ENCODE data around the gene SLX4IP. TPM values are rescaled to one million over a fixed set of nuclear protein-coding genes. Genes with fewer than 3 reads are reported as not detected.

Gene SLX4IP
- total RNA-seq, 2 experiments from 2014 or later = 1.6 to 1.8 TPM

- H3K36me3 ChIP-seq (ENCODE audit: insufficient read depth, low read length) = no peaks in the 10 kb centered on the region
- Mint-ChIP-seq H3K9me3 (no peaks in the 10 kb centered on the region), H3K4me3 (no peak overlapping the region), H3K4me1 (ENCODE audit: low read depth) (no peaks in the 10 kb centered on the region), H3K27me3 (peaks cover 39% of the 10 kb centered on the region), H3K27ac (no peak overlapping the region), H3K36me3 (ENCODE audit: low read depth) (no peaks in the 10 kb centered on the region)
- H3K27me3 ChIP-seq (ENCODE audit: control insufficient read depth in 1 of 2, insufficient read depth in 2 of 2, low read length in 2 of 2) = peaks cover 0 to 11% of the 10 kb centered on the region in 2 experiments
- DNase-seq (no peak), ATAC-seq (ENCODE audit: poor library complexity) (no peak)
- H3K27ac ChIP-seq (ENCODE audit: low read depth in 1 of 2, low read length in 2 of 2) = no peak overlapping the region
- no peak overlapping the region for H3K4me3 ChIP-seq (ENCODE audit: low read length)
- H3K4me1 ChIP-seq (ENCODE audit: insufficient read depth, low read length) = no peaks in the 10 kb centered on the region
- H3K9me3 ChIP-seq (ENCODE audit: control insufficient read depth in 1 of 2, insufficient read depth in 1 of 2, low read length in 2 of 2) = peaks cover 0 to 5% of the 10 kb centered on the region in 2 experiments
- ChIA-PET POLR2A (no interaction called here), CTCF (no interaction called here)
- intact Hi-C loops (cut with DNase I, micrococcal nuclease) = no loop called here
- no peak for TF ChIP-seq CTCF (IDR thresholded peaks at IDR 0.05)
These were observed 222.3 kb downstream of the SLX4IP start for GRCh38 chr20:10657453-10657852.

- no peak for TF ChIP-seq CTCF (IDR thresholded peaks at IDR 0.05)
These were observed 223.1 kb downstream of the SLX4IP start for GRCh38 chr20:10658051-10658823.

GRCh38 chr20:10658876-10659632, 223.9 kb downstream of the SLX4IP start:
- peaks cover 47% of the 10 kb centered on the region for H3K27me3 Mint-ChIP-seq

More at GRCh38 chr20:10658051-10658823, 223.1 kb downstream of the SLX4IP start:
- peaks cover 0 to 5% of the 10 kb centered on the region in 2 experiments for H3K9me3 ChIP-seq (ENCODE audit: control insufficient read depth in 1 of 2, insufficient read depth in 1 of 2, low read length in 2 of 2)
- Mint-ChIP-seq H3K36me3 (ENCODE audit: low read depth) (no peaks in the 10 kb centered on the region), H3K27ac (no peak overlapping the region), H3K9me3 (no peaks in the 10 kb centered on the region), H3K4me1 (ENCODE audit: low read depth) (no peaks in the 10 kb centered on the region), H3K4me3 (no peak overlapping the region), H3K27me3 (peaks cover 44% of the 10 kb centered on the region)
- ATAC-seq (ENCODE audit: poor library complexity) (no peak), DNase-seq (no peak)
- H3K36me3 ChIP-seq (ENCODE audit: insufficient read depth, low read length) = no peaks in the 10 kb centered on the region
- H3K4me3 ChIP-seq (ENCODE audit: low read length) = no peak overlapping the region
- peaks cover 0 to 14% of the 10 kb centered on the region in 2 experiments for H3K27me3 ChIP-seq (ENCODE audit: control insufficient read depth in 1 of 2, insufficient read depth in 2 of 2, low read length in 2 of 2)
- CTCF ChIA-PET = no interaction called here
- POLR2A ChIA-PET = no interaction called here
- no peak overlapping the region for H3K27ac ChIP-seq (ENCODE audit: low read depth in 1 of 2, low read length in 2 of 2)
- no peaks in the 10 kb centered on the region for H3K4me1 ChIP-seq (ENCODE audit: insufficient read depth, low read length)
- intact Hi-C loops (cut with DNase I, micrococcal nuclease) = no loop called here

More at GRCh38 chr20:10658876-10659632, 223.9 kb downstream of the SLX4IP start:
- Mint-ChIP-seq H3K4me3 (no peak overlapping the region), H3K4me1 (ENCODE audit: low read depth) (no peaks in the 10 kb centered on the region), H3K9me3 (no peaks in the 10 kb centered on the region), H3K27ac (no peak overlapping the region), H3K36me3 (ENCODE audit: low read depth) (no peaks in the 10 kb centered on the region)
- Histone ChIP-seq H3K36me3 (ENCODE audit: insufficient read depth, low read length) (no peaks in the 10 kb centered on the region), H3K4me3 (ENCODE audit: low read length) (no peak overlapping the region), H3K4me1 (ENCODE audit: insufficient read depth, low read length) (no peaks in the 10 kb centered on the region), H3K27ac (ENCODE audit: low read depth in 1 of 2, low read length in 2 of 2) (no peak overlapping the region), H3K27me3 (ENCODE audit: control insufficient read depth in 1 of 2, insufficient read depth in 2 of 2, low read length in 2 of 2) (peaks cover 0 to 14% of the 10 kb centered on the region in 2 experiments), H3K9me3 (ENCODE audit: control insufficient read depth in 1 of 2, insufficient read depth in 1 of 2, low read length in 2 of 2) (peaks cover 0 to 5% of the 10 kb centered on the region in 2 experiments)
- POLR2A ChIA-PET = no interaction called here
- DNase-seq (no peak), ATAC-seq (ENCODE audit: poor library complexity) (no peak)
- intact Hi-C loops (cut with DNase I, micrococcal nuclease) = no loop called here
- CTCF ChIA-PET = interaction anchor here (0.6 kb wide), 1 partner anchor 679 kb away, joined by 4 read pairs; no protein-coding TSS in a partner anchor
- no peak for TF ChIP-seq CTCF (IDR thresholded peaks at IDR 0.05)

All from CD4-positive, alpha-beta T cell (primary cell).